NCI-H128 (cell line): ENCODE results near the gene SPRR3.

Experiments
- DNase-seq: peaks from one replicate; lab custom pipeline; 2025; ENCODE audit not compliant: unreplicated experiment; lab: John Stamatoyannopoulos, UW

SPRR3 gene

GRCh38 chr1:153049211-153049610 is 47.7 kb downstream of the SPRR3 start:
- no peak for DNase-seq
